Measurements from ENCODE around the gene KCNAB1.

DNA sequence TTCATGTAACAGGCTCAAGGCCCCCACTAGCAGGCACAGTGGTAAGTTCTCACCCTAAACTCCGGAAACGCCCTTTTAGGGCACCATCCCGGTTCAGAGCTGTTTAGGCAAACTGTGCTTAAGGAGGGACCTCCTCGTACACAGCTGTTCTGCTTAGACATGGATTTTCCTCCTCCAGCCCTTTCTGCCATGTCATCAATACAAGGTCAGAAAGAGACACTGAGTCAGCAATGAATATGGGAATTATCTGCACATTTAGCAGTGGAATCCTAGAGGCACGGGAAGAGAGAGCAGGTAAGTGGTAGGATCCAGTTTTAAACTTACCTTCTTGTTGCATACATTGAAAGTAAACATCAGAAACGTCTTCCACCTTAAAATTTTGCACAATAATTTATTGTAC, 107.3 kb downstream of the KCNAB1 start:
- TF ChIP-seq, protein P1, sequence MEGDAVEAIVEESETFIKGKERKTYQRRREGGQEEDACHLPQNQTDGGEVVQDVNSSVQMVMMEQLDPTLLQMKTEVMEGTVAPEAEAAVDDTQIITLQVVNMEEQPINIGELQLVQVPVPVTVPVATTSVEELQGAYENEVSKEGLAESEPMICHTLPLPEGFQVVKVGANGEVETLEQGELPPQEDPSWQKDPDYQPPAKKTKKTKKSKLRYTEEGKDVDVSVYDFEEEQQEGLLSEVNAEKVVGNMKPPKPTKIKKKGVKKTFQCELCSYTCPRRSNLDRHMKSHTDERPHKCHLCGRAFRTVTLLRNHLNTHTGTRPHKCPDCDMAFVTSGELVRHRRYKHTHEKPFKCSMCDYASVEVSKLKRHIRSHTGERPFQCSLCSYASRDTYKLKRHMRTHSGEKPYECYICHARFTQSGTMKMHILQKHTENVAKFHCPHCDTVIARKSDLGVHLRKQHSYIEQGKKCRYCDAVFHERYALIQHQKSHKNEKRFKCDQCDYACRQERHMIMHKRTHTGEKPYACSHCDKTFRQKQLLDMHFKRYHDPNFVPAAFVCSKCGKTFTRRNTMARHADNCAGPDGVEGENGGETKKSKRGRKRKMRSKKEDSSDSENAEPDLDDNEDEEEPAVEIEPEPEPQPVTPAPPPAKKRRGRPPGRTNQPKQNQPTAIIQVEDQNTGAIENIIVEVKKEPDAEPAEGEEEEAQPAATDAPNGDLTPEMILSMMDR (IDR thresholded peaks at IDR 0.05) = no peak
- TF ChIP-seq POLR2A (IDR thresholded peaks at IDR 0.05) = no peak
- no peak for TF ChIP-seq EP300 (IDR thresholded peaks at IDR 0.05)

All from tibial nerve (tissue), 4 donors.